A673 (cell line): ENCODE measurements around the gene COG4. TPM values are rescaled to one million over a fixed set of nuclear protein-coding genes. Genes with fewer than 3 reads are reported as not detected.
A peak's percentile ranks its signal among the peaks of the same experiment; 100 is the strongest.

Experiments
- BruUV-seq: library from RNA; stranded (reverse); fragments of 400-500 nt; replicated peaks from 2 replicates; lab custom pipeline; 2021; lab: Mats Ljungman, UMichigan
- CTCF ChIA-PET: fragments of 300-600 bp; sonication (Branson Sonifier 250); formaldehyde crosslinking; loops from one replicate; lab custom pipeline; 2022; ENCODE audit warnings: antibody characterized with exemption; lab: Charles Lee
- POLR2A ChIA-PET: fragments of 300-600 bp; sonication (Branson Sonifier 250); formaldehyde crosslinking; loops from one replicate; lab custom pipeline; 2022; ENCODE audit warnings: antibody characterized with exemption; ENCODE audit not compliant: low non-redundant PET; lab: Charles Lee
- DNase-seq: peaks from one replicate; pipeline ENCODE4 v3.0.0-alpha.2; 2015; ENCODE audit warnings: low spot score
- H3K27ac ChIP-seq: fragments of 200-600 bp; sonication (generic); 2 replicates; pipeline ENCODE4 v1.5.1; 2016; ENCODE audit warnings: mixed run types, low read depth, mild to moderate bottlenecking, mixed read lengths, antibody characterized with exemption, low read length; ENCODE audit not compliant: poor library complexity, severe bottlenecking
- H3K27me3 ChIP-seq: fragments of 200-600 bp; sonication (generic); replicated peaks from 2 replicates; pipeline ENCODE4 v1.6.1; 2017; ENCODE audit warnings: mixed run types, low read depth, mild to moderate bottlenecking, mixed read lengths, antibody characterized with exemption, low read length; ENCODE audit not compliant: insufficient read depth, poor library complexity
- H3K36me3 ChIP-seq: fragments of 200-600 bp; sonication (generic); 2 replicates; pipeline ENCODE4 v1.6.1; 2016; ENCODE audit warnings: mixed run types, mild to moderate bottlenecking, mixed read lengths, antibody characterized with exemption, low read length; ENCODE audit not compliant: insufficient read depth, poor library complexity, severe bottlenecking
- H3K4me1 ChIP-seq: fragments of 200-600 bp; sonication (generic); 2 replicates; pipeline ENCODE4 v1.6.1; 2017; ENCODE audit warnings: mixed run types, mild to moderate bottlenecking, mixed read lengths, antibody characterized with exemption, low read length; ENCODE audit not compliant: insufficient read depth, poor library complexity, severe bottlenecking
- H3K4me3 ChIP-seq: fragments of 200-600 bp; sonication (generic); 2 replicates; pipeline ENCODE4 v1.5.1; 2016; ENCODE audit warnings: low read depth, mixed run types, mild to moderate bottlenecking, mixed read lengths, low read length; ENCODE audit not compliant: poor library complexity, severe bottlenecking
- H3K9me3 ChIP-seq: fragments of 200-600 bp; sonication (generic); 2 replicates; pipeline ENCODE4 v1.6.1; 2016; ENCODE audit warnings: mixed run types, low read depth, mild to moderate bottlenecking, mixed read lengths, antibody characterized with exemption, low read length; ENCODE audit not compliant: poor library complexity, severe bottlenecking
- EZH2 ChIP-seq: fragments of 200-600 bp; sonication (generic); IDR thresholded peaks from 2 replicates; pipeline ENCODE4 v1.6.1; 2017; ENCODE audit warnings: borderline replicate concordance, low read depth, mild to moderate bottlenecking, mixed read lengths, antibody characterized with exemption, low read length; ENCODE audit not compliant: poor library complexity, severe bottlenecking
- intact Hi-C: fragments of 100-400 bp; cut with micrococcal nuclease; formaldehyde crosslinking; loops from one replicate; pipeline ENCODE4 v1.10.0; 2022; ENCODE audit not compliant: unreplicated experiment
- total RNA-seq: library from RNA; stranded (reverse); gene quantifications from 2 replicates; pipeline ENCODE4 v1.2.3, GENCODE V29; 2021
- TF ChIP-seq, protein P1 (sequence below): fragments of 300-800, 200-600 bp; sonication (generic); conservative IDR thresholded peaks from 2 replicates; pipeline ENCODE4 v1.5.1; 2017; ENCODE audit warnings: low read depth, mild to moderate bottlenecking, antibody characterized with exemption, low read length, moderate library complexity, mixed read lengths

The COG4 gene
- total RNA-seq, 1 experiment from 2014 or later: 68.6 TPM

DNA sequence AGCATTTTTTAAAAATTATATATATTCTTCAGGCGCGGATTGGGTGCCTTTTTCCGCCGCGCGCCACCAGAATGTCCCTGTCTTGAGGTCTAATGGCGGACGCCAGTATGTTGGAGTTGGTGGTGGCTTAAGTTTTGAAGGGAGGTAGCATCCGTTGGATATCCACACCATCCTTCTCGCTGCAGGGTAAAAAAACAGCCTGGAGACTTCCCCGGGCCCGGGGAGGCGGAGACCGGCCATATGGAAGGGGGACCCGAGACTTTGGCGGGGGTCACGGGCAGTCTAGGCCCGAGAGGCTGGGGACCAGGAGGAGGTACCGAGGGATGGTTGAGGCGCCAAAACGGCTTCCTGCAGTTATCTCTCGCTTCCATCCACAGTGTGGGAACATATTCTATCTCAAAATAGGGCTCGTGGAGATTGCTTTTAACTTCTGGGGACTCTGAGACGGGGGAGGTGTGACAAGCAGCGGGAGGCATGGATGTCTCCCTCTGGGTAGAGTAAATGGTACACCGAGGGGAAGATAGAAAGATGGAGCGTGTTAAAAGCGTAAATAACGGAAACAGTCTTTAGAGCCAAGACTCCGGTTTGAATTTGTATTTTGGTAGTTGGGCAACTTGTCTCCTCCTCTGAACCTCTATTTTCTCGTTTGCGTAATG, 517 bp upstream of the COG4 start, which contains the start of gene SF3B3:
TSS of gene SF3B3 (plus strand) at position 74 of the 656 bp plus-strand sequence. CDS start 2,841 bp downstream, outside the sequence.
- Histone ChIP-seq H3K27ac (peak within 1 kb of the TSS; percentile 93), H3K27me3 (no peaks in the 10 kb centered on the region), H3K36me3 (peaks cover 34% of the 10 kb centered on the region), H3K4me1 (peaks cover 33% of the 10 kb centered on the region), H3K9me3 (no peaks in the 10 kb centered on the region), H3K4me3 (peak within 1 kb of the TSS; percentile 67)
- no TSS peak for BruUV-seq
- peak; percentile 83 for DNase-seq
- POLR2A ChIA-PET: interaction anchor here (0.7 kb wide), 1 partner anchor 89 kb away, joined by 3 read pairs; no protein-coding TSS in a partner anchor
- intact Hi-C loops: loop anchor here (2.0 to 10.0 kb wide), 3 partner anchors 131 to 237 kb away; partner anchors contain the start of gene AARS1
- CTCF ChIA-PET: interaction anchor here (0.6 kb wide), 1 partner anchor 192 kb away, joined by 3 read pairs; no protein-coding TSS in a partner anchor
- TF ChIP-seq, protein P1, sequence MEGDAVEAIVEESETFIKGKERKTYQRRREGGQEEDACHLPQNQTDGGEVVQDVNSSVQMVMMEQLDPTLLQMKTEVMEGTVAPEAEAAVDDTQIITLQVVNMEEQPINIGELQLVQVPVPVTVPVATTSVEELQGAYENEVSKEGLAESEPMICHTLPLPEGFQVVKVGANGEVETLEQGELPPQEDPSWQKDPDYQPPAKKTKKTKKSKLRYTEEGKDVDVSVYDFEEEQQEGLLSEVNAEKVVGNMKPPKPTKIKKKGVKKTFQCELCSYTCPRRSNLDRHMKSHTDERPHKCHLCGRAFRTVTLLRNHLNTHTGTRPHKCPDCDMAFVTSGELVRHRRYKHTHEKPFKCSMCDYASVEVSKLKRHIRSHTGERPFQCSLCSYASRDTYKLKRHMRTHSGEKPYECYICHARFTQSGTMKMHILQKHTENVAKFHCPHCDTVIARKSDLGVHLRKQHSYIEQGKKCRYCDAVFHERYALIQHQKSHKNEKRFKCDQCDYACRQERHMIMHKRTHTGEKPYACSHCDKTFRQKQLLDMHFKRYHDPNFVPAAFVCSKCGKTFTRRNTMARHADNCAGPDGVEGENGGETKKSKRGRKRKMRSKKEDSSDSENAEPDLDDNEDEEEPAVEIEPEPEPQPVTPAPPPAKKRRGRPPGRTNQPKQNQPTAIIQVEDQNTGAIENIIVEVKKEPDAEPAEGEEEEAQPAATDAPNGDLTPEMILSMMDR: no peak
- no peak for TF ChIP-seq EZH2

DNA sequence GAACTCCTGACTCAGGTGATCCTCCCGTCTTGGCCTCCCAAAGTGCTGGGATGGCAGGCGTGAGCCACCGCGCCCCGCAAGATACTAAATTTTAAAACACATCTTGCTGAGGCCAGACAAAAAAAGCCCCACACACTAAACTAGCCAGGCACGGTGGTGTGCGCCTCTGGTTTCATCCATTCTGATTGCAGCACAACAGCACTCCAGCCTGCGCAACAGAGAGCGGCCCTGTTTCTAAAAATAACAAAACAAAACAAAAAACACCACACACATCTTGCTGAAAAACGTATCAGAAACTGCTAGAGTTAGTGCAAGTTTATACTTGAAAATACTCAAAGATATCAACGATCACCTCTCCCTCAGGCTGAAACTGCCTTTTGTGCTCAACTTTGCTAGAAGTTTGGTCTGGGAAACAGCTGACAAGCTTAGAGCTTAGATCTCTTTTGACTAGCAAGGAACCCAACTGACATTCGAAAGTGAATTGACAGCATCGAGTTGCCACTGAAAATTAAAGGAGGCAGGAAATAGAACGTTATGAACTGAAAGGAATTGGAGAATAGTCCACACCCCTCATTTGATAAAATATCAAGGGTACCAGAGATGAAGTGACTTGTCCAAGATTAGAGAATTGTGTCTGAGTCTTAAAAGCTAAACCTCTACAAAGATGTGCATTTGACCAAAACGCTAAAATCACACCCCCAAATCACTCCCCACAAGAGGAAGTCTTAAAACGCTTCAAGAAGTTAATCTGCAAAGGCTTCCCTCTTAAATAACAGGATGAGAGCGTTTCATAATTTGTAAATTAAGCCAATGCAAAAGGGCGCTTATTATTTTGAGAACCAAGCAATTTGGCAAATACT, 908 bp downstream of the COG4 start:
- TF ChIP-seq, protein P1: no peak
- TF ChIP-seq EZH2: no peak
- H3K27me3 ChIP-seq: no peaks in the 10 kb centered on the region
- no peak for DNase-seq

DNA sequence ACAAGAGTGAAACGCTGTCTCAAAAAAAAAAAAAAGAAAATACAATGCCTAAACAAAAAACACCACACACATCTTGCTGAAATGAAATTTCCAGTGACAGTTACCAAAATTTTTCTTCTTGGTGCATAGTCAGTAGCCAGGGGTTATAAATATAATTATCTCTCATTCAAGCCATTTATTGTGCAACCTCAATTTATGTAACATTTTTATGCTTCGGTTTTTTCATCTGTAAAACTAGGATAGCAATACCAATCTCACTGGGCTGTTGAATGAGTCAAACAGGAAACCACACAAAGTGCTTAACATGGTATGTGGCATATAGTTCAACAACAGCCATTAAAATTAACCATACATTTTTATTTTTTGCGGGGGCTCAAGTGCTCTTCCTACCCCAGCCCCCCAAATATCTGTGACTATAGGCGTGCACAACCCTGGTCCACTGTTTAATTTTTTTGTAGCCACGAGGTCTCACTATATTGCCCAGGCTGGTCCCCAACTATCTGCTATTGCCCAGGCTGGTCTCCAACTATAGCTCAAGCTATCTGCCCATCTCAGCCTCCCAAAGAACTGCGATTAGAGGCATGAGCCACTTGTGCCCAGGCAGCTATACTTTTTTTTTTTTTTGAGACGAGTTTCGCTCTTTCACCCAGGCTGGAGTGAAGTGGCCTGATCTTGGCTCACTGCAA, 2.6 kb downstream of the COG4 start:
- BruUV-seq: no TSS peak
- intact Hi-C loops: loop anchor here (5.0 to 10.0 kb wide), 2 partner anchors 134 to 233 kb away; partner anchors contain the start of gene AARS1

More for the DNA sequence above, 908 bp downstream of the COG4 start:
- intact Hi-C loops: loop anchor here (2.0 to 10.0 kb wide), 3 partner anchors 132 to 235 kb away; partner anchors contain the start of gene AARS1
- Histone ChIP-seq H3K27ac (peak overlapping the region; percentile 93), H3K4me3 (peak overlapping the region; percentile 67), H3K36me3 (peaks cover 23% of the 10 kb centered on the region), H3K4me1 (peaks cover 21% of the 10 kb centered on the region), H3K9me3 (no peaks in the 10 kb centered on the region)
- POLR2A ChIA-PET: interaction anchor here (0.6 to 0.7 kb wide), 3 partner anchors 145 to 362 kb away, joined by 3 to 8 read pairs (median 3); no protein-coding TSS in a partner anchor
- CTCF ChIA-PET: no interaction called here
- BruUV-seq: no TSS peak

More for the DNA sequence above, 2.6 kb downstream of the COG4 start:
- no peak overlapping the region for H3K27ac ChIP-seq
- no peaks in the 10 kb centered on the region for H3K9me3 ChIP-seq
- TF ChIP-seq EZH2: no peak
- TF ChIP-seq, protein P1: no peak
- H3K36me3 ChIP-seq: peaks cover 14% of the 10 kb centered on the region
- peaks cover 4% of the 10 kb centered on the region for H3K4me1 ChIP-seq
- DNase-seq: peak; percentile 33
- no peaks in the 10 kb centered on the region for H3K27me3 ChIP-seq
- POLR2A ChIA-PET: no interaction called here
- CTCF ChIA-PET: interaction anchor here (0.6 to 0.7 kb wide), 2 partner anchors 151 to 251 kb away, joined by 3 to 4 read pairs; no protein-coding TSS in a partner anchor
- H3K4me3 ChIP-seq: no peak overlapping the region
